ENCODE results near the gene TTYH2.
A peak's percentile ranks its signal among the peaks of the same experiment; 100 is the strongest.

The TTYH2 gene

GRCh38 chr17:74296548-74296936 is 83.2 kb downstream of the TTYH2 start:
- peak; percentile 53 for DNase-seq

- no peak for DNase-seq
Measured at GRCh38 chr17:74297941-74298340, 84.6 kb downstream of the TTYH2 start.

DNA sequence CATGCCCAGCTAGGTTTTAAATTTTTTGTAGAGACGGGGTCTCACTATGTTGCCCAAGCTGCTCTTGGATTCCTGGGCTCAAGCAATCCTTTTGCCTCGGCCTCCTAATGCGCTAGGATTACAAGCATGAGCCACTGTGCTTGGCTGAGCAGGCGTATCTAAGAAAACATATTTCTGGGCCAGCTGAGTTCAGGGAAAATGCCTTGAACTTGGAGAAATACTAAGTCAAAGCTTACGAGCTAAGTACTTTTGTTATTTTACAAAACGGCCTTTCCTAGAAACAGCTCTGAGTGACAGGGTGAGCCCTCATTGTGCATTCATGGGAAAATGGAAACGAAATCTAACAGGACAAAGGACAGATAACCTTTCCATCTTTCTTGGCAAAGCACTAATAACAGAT is 85.4 kb downstream of the TTYH2 start:
- no peak for DNase-seq

GRCh38 chr17:74299226-74300009 is 86.0 kb downstream of the TTYH2 start:
- DNase-seq, result no peak

DNA sequence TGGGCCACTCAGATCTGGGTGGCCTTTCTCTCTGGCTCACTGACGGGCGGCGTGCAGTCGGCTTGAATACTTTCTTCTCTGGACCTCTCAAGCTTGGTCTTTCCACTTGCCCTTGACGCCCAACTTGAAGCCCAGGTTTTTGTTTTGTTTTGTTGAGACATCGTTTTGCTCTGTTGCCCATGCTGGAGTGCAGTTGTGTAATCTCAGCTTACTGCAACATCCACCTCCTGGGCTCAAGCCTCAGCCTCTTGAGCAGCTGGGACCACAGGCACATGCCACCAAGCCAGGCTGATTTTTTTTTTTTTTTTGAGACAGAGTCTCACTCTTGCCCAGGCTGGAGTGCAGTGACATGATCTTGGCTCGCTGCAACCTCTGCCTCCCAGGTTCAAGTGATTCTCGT is 89.9 kb downstream of the TTYH2 start:
- DNase-seq, result peak; percentile 83

- DNase-seq, result no peak
Measured at GRCh38 chr17:74304184-74304583, 90.8 kb downstream of the TTYH2 start.

GRCh38 chr17:74305865-74306654 is 92.7 kb downstream of the TTYH2 start:
- DNase-seq, result peak; percentile 91

GRCh38 chr17:74307984-74308773 is 94.8 kb downstream of the TTYH2 start:
- peak; percentile 22 for DNase-seq

DNA sequence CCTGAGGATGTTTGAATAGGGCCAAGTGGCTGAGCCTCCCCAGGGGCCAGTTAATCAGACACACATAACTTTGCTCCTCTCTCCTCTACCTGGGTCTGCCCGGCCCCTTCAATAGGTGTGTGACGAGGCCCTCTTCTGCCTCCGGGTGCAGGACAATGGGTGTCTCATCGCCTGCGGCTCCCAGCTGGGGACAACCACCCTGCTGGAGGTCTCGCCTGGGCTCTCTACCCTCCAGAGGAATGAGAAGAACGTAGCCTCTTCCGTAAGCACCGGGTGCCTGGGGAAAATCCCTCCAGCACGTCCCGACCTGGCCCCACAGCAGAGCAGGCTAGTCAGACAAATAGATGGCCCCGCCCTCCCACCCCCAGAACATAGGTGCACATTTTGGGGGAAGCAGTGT is 96.5 kb downstream of the TTYH2 start:
- no peak for DNase-seq
